HG03097 (cell line): ENCODE results near the gene KRT36.

Source experiments
- ATAC-seq: cut with Tn5 transposase; IDR thresholded peaks from one replicate; pipeline ENCODE4 v1.9.1; 2021; ENCODE audit not compliant: unreplicated experiment, low FRiP score

KRT36 gene

GRCh38 chr17:41489531-41489930 is at the start of gene KRT36:
TSS of gene KRT36 (minus strand) at chr17:41489910. CDS start at chr17:41489864, 46 bp downstream.
- no peak for ATAC-seq

- ATAC-seq, result no peak
These were observed 49.4 kb upstream of the KRT36 start for GRCh38 chr17:41539071-41539492.

- ATAC-seq, result no peak
These were observed 48.9 kb upstream of the KRT36 start for GRCh38 chr17:41538565-41538991.

GRCh38 chr17:41537990-41538389 is 48.3 kb upstream of the KRT36 start:
- ATAC-seq, result no peak

- no peak for ATAC-seq
These were observed 47.9 kb upstream of the KRT36 start for GRCh38 chr17:41537614-41537954.

- ATAC-seq, result no peak
These were observed 47.3 kb upstream of the KRT36 start for GRCh38 chr17:41536741-41537613.

GRCh38 chr17:41535764-41536481 is 46.2 kb upstream of the KRT36 start:
- ATAC-seq, result no peak

- no peak for ATAC-seq
These were observed 45.3 kb upstream of the KRT36 start for GRCh38 chr17:41534899-41535546.

- ATAC-seq, result no peak
These were observed 43.9 kb upstream of the KRT36 start for GRCh38 chr17:41533613-41534012.

GRCh38 chr17:41532947-41533570 is 43.3 kb upstream of the KRT36 start:
- ATAC-seq, result no peak

GRCh38 chr17:41531993-41532392 is 42.3 kb upstream of the KRT36 start:
- no peak for ATAC-seq

GRCh38 chr17:41530062-41531048 is 40.6 kb upstream of the KRT36 start:
- no peak for ATAC-seq

- no peak for ATAC-seq
These were observed 39.8 kb upstream of the KRT36 start for GRCh38 chr17:41529491-41529915.

GRCh38 chr17:41528959-41529353 is 39.2 kb upstream of the KRT36 start:
- no peak for ATAC-seq

- no peak for ATAC-seq
These were observed 37.6 kb upstream of the KRT36 start for GRCh38 chr17:41527063-41528023.

- no peak for ATAC-seq
These were observed 34.6 kb upstream of the KRT36 start for GRCh38 chr17:41524261-41524660.

- no peak for ATAC-seq
These were observed 34.1 kb upstream of the KRT36 start for GRCh38 chr17:41523787-41524186.

GRCh38 chr17:41523225-41523593 is 33.5 kb upstream of the KRT36 start:
- no peak for ATAC-seq
